WERI-Rb-1 (cell line): ENCODE data around the gene PXN.
"Not testable (repeated sequence)": the region's sequence is repeated elsewhere in the genome, so short reads cannot be mapped to it uniquely, and the experiment has no call there.

Experiments
- DNase-seq: peaks from one replicate; pipeline ENCODE4 v3.0.0-alpha.2; 2020
- H3K27ac ChIP-seq: fragments of 250-450 bp; sonication (Bioruptor Pico); 2 replicates; pipeline ENCODE4 v1.5.1; 2020; ENCODE audit warnings: mild to moderate bottlenecking, moderate library complexity
- H3K27me3 ChIP-seq: fragments of 250-450 bp; sonication (Bioruptor Pico); 2 replicates; pipeline ENCODE4 v1.5.1; 2021; ENCODE audit warnings: mild to moderate bottlenecking, low read depth, moderate library complexity; ENCODE audit not compliant: insufficient read depth, severe bottlenecking
- H3K36me3 ChIP-seq: fragments of 250-450 bp; sonication (Bioruptor Pico); 2 replicates; pipeline ENCODE4 v1.5.1; 2020; ENCODE audit warnings: mild to moderate bottlenecking, moderate library complexity
- H3K4me3 ChIP-seq: 2 replicates; pipeline ENCODE4 v1.5.1; 2011; ENCODE audit warnings: low read depth, mild to moderate bottlenecking, control low read depth, low read length
- H3K9me3 ChIP-seq: fragments of 250-450 bp; sonication (Bioruptor Pico); 2 replicates; pipeline ENCODE4 v1.5.1; 2021; ENCODE audit warnings: mild to moderate bottlenecking, moderate library complexity; ENCODE audit not compliant: severe bottlenecking
- CTCF ChIP-seq: IDR thresholded peaks from 2 replicates; pipeline ENCODE4 v1.5.1; 2011; ENCODE audit warnings: low read depth, mild to moderate bottlenecking, control low read depth, inconsistent platforms, low read length

Gene PXN

GRCh38 chr12:120252071-120252906, 13.2 kb downstream of the PXN start:
- Histone ChIP-seq H3K27ac (no peak overlapping the region), H3K9me3 (no peaks in the 10 kb centered on the region), H3K36me3 (no peaks in the 10 kb centered on the region), H3K27me3 (no peaks in the 10 kb centered on the region), H3K4me3 (no peak overlapping the region)
- no peak for DNase-seq
- no peak for TF ChIP-seq CTCF

DNA sequence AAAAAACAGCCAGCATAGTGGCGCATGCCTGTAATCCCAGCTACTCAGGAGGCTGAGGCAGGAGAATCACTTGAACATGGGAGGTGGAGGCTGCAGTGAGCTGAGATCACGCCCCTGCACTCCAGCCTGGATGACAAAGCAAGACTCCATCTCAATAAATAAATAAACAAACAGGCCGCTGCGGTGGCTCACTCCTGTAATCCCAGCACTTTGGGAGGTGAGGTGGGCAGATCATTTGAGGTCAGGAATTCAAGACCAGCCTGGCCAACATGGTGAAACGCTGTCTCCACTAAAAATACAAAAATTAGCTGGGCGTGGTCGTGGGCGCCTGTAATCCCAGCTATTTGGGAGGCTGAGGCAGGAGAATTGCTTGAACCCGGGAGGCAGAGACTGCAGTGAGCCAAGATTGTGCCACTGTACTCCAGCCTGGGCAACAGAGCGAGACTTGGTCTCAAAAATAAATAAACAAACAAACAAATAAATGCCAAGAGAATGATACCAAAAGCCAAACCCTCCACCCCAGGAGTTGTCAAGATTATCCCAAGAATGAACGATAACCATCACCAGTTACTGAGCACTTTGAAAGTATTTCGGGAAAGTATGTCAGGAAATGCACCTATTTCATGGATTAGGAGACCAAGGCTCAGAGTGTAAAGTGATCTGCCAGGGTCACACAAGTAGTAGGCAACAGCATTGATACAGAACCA, 14.0 kb downstream of the PXN start:
- not testable (repeated sequence) for DNase-seq, H3K27ac ChIP-seq, H3K27me3 ChIP-seq, H3K4me3 ChIP-seq, H3K9me3 ChIP-seq, H3K36me3 ChIP-seq

GRCh38 chr12:120249875-120250795, 15.4 kb downstream of the PXN start:
- no peak for TF ChIP-seq CTCF
- no peak overlapping the region for H3K27ac ChIP-seq
- DNase-seq: no peak

DNA sequence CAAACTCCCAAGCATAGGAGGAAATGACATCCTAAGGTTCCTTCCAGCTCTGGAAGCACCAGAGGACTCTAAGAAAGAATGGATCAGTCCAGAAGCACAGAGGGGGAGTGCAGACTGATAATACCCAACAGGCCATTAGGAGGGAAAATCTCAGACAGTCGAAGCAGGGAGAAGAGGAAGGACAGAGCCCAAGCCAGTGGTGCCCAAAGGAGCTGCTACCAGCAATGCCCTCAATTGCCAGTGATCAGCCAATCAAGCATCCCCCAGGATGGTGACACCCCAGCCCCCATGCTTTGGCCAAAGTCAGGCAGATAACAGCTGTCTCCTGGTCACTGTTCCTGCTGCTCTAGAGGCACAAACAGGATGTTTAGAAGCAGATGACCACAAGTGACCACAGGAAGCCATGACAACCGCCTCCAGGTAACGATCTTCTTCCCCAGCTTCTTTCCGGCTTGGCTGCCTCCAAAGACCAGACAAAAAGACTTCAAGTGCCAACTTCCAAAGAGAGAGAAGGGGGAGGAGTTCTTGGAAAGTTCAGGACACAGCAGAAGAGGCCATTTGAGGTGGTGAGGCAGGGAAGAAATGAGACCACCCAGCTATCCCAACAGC, 16.2 kb downstream of the PXN start:
- Histone ChIP-seq H3K27me3 (no peaks in the 10 kb centered on the region), H3K27ac (no peak overlapping the region), H3K4me3 (no peak overlapping the region), H3K9me3 (no peaks in the 10 kb centered on the region), H3K36me3 (no peaks in the 10 kb centered on the region)
- no peak for DNase-seq
- TF ChIP-seq CTCF: no peak

More at GRCh38 chr12:120249875-120250795, 15.4 kb downstream of the PXN start:
- no peaks in the 10 kb centered on the region for H3K27me3 ChIP-seq
- no peaks in the 10 kb centered on the region for H3K9me3 ChIP-seq
- H3K36me3 ChIP-seq: no peaks in the 10 kb centered on the region
- H3K4me3 ChIP-seq: no peak overlapping the region

DNA sequence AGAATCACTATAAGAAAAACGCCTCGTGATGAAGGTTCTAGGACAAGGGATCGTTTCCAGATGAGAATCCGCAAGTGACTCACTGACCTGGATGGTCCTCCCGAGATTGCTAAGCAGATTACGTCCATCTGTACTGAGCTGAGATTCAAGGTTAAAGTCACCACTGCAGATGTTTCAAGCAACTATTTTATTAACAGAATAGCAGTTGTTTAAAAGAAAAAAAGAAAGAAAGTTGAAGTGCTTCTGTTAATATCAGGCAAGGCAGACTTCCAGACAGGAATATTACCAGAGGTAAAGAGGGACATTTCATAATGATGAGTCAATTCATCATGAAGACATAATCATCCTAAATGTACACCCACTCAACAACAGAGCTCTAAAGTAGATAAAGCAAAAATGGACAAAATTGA, 17.9 kb downstream of the PXN start:
- Histone ChIP-seq H3K27me3 (no peaks in the 10 kb centered on the region), H3K36me3 (no peaks in the 10 kb centered on the region), H3K9me3 (no peaks in the 10 kb centered on the region), H3K4me3 (no peak overlapping the region), H3K27ac (no peak overlapping the region)
- no peak for DNase-seq
- no peak for TF ChIP-seq CTCF
